ENCODE measurements around the gene SLC23A3. TPM values are rescaled to one million over a fixed set of nuclear protein-coding genes. Genes with fewer than 3 reads are reported as not detected.
A peak's percentile ranks its signal among the peaks of the same experiment; 100 is the strongest.

SLC23A3 gene
- total and polyA plus RNA-seq, 3 donors from 2014 or later, result 0.39 to 0.56 (median 0.42) TPM

GRCh38 chr2:219179601-219180465 lies 10.0 kb upstream of the SLC23A3 start:
- no peaks in the 10 kb centered on the region for H3K9me3 ChIP-seq
- intact Hi-C loops (cut with DNase I; ENCODE audit: low total_unique reads), result no loop called here
- H3K27ac ChIP-seq, result no peak overlapping the region
- 83 to 92% methylated on average over 6 to 9 of the region's 9 CpGs for WGBS, 2 donors
- no peaks in the 10 kb centered on the region for H3K36me3 ChIP-seq (ENCODE audit: low read depth, missing control alignments)
- peak; percentile 12 for DNase-seq
- no peak overlapping the region for H3K4me3 ChIP-seq
- TF ChIP-seq POLR2A (IDR thresholded peaks at IDR 0.05), result no peak
- TF ChIP-seq CTCF (IDR thresholded peaks at IDR 0.05), result no peak
- H3K27me3 ChIP-seq, result no peaks in the 10 kb centered on the region
- H3K4me1 ChIP-seq, result peaks cover 16% of the 10 kb centered on the region

- H3K36me3 ChIP-seq (ENCODE audit: low read depth, missing control alignments), result no peaks in the 10 kb centered on the region
- H3K4me1 ChIP-seq, result peaks cover 16% of the 10 kb centered on the region
- no peaks in the 10 kb centered on the region for H3K27me3 ChIP-seq
- intact Hi-C loops (cut with DNase I; ENCODE audit: low total_unique reads), result no loop called here
- 4 to 9% methylated on average over 14 to 28 of the region's 45 CpGs for WGBS, 2 donors
- no peak for TF ChIP-seq POLR2A (IDR thresholded peaks at IDR 0.05)
- no peak for TF ChIP-seq CTCF (IDR thresholded peaks at IDR 0.05)
- peak overlapping the region; percentile 95 to 99 for H3K27ac ChIP-seq
- no peaks in the 10 kb centered on the region for H3K9me3 ChIP-seq
- H3K4me3 ChIP-seq, result peak overlapping the region; percentile 91 to 98
- peak; percentile 64 for DNase-seq
These were observed 8.7 kb upstream of the SLC23A3 start for GRCh38 chr2:219178377-219179175.

GRCh38 chr2:219177552-219178376 lies 7.9 kb upstream of the SLC23A3 start, which contains the start of gene RETREG2:
TSS of gene RETREG2 (plus strand) at chr2:219178275. CDS start at chr2:219178353, 78 bp downstream.
- TF ChIP-seq POLR2A (IDR thresholded peaks at IDR 0.05) (peak; percentile 72), CTCF (IDR thresholded peaks at IDR 0.05) (peak in 2 of 3 experiments; percentile 47)
- Histone ChIP-seq H3K4me3 (peak within 1 kb of the TSS; percentile 91 to 98), H3K27me3 (no peaks in the 10 kb centered on the region), H3K9me3 (no peaks in the 10 kb centered on the region), H3K4me1 (peaks cover 16% of the 10 kb centered on the region), H3K36me3 (ENCODE audit: low read depth, missing control alignments) (no peaks in the 10 kb centered on the region), H3K27ac (peak within 1 kb of the TSS; percentile 95 to 99)
- WGBS, 2 donors, result 0 to 1% methylated on average over 16 to 32 of the region's 67 CpGs
- peak; percentile 90 for DNase-seq
- intact Hi-C loops (cut with DNase I; ENCODE audit: low total_unique reads), result no loop called here

- peak; percentile 88 for DNase-seq
- Histone ChIP-seq H3K27me3 (no peaks in the 10 kb centered on the region), H3K4me3 (peak within 1 kb of the TSS; percentile 91 to 98), H3K9me3 (no peaks in the 10 kb centered on the region), H3K4me1 (peaks cover 16% of the 10 kb centered on the region), H3K36me3 (ENCODE audit: low read depth, missing control alignments) (no peaks in the 10 kb centered on the region), H3K27ac (peak within 1 kb of the TSS; percentile 95 to 99)
- TF ChIP-seq CTCF (IDR thresholded peaks at IDR 0.05) (peak in 1 of 3 experiments; percentile 27), POLR2A (IDR thresholded peaks at IDR 0.05) (peak; percentile 70)
- intact Hi-C loops (cut with DNase I; ENCODE audit: low total_unique reads), result no loop called here
- WGBS, 2 donors, result 0 to 1% methylated on average over 17 to 56 of the region's 69 CpGs
These were observed 7.2 kb upstream of the SLC23A3 start, which contains the start of gene CNPPD1 for GRCh38 chr2:219176818-219177551. TSS of gene CNPPD1 (minus strand) at chr2:219176925. CDS start at chr2:219176828, 97 bp downstream.
